Stimulated activated CD4-positive, alpha-beta T cell treated with anti-CD3 and anti-CD28 coated beads, Interleukin-15, amount 100 ng/mL, for 48 hours (primary cell): ENCODE results near the gene UNC50.

Experiments used
- DNase-seq, 2 donors: peaks; one replicate each; pipeline ENCODE4 v3.0.0-alpha.2; 2020; ENCODE audit warnings: low read depth in 2 of 2

Gene UNC50, protein sequence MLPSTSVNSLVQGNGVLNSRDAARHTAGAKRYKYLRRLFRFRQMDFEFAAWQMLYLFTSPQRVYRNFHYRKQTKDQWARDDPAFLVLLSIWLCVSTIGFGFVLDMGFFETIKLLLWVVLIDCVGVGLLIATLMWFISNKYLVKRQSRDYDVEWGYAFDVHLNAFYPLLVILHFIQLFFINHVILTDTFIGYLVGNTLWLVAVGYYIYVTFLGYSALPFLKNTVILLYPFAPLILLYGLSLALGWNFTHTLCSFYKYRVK

DNA sequence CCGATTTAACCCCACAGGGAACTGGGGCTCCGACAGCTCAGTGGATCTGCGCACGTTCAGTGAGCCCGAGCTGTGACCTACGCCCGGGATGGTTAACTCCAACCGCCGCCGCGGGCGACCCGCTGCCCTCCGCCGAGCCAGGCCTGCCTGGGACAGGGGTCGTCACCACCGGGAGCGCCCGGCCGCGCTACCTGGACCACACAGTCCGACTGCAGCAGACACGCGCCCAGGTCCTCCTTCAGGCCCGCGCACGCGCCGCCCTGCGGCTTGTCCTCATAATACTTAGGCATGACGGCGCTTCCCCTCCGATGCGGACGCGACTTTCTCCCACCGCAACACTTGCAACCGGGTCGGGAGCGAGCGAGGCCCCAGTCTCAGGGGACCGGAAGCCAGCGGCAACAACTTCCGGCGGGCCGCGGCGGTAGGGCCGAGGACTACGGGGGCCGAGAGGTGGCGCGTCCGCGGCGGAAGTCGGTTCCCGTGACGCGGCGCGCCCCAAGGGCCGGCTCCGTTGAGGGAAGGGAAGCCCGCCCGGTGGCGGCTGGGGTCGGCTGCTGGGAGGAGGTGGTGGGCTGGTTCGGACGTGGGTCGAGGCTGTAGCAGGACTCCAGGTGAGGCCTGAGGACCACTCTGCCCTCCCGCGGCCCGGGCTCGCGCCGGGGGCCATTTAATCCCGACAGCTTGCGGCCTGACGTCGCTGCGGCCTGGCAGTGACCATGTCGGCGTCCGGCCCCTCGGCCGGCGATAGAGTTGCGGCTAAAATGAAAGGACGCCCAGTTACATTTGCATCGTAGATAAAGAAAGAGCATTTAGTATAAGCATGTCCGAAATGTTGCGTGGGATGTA is at the start of gene UNC50, which contains the start of gene COA5:
Gene UNC50, plus strand, starts transcription at position 474 of the 846 bp plus-strand sequence. CDS start 1,171 bp downstream, outside the sequence.
Gene COA5, minus strand, starts transcription at position 397 of the 846 bp plus-strand sequence. Its CDS starts 107 bp downstream, at position 290.
- peak; percentile 88 for DNase-seq

DNA sequence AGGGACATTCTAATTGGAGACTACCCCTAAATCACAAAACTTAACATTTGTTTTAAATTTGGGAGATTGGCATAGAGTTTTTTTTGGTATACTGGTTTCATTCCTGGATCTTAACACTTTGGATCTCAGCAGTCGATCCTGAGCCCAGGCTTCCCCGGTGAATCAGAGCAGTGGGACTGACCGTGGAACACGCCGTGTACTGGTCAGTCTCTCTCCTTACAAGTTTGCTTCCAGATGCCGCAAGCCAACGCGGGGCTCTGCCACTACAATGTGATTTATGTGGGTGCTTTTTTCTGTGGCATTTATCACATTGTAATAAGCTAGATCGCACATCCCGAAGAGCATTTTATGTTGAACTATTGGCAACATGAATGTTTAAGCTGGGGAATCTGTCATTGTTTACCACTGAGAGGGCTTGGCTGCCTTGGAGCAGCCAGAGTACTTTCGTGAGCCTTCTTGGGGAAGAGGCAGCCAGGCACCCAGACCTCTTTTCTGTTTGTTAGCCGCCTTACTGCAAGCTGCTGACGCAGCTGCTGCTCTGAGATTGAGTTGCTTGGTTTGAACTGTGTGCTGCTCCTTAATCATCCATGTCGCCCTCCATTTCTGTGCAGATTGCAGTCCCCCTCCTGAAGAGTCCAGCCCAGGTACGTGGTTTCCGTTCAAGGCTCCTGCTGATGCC is 49.4 kb upstream of the UNC50 start:
- DNase-seq: no peak

DNA sequence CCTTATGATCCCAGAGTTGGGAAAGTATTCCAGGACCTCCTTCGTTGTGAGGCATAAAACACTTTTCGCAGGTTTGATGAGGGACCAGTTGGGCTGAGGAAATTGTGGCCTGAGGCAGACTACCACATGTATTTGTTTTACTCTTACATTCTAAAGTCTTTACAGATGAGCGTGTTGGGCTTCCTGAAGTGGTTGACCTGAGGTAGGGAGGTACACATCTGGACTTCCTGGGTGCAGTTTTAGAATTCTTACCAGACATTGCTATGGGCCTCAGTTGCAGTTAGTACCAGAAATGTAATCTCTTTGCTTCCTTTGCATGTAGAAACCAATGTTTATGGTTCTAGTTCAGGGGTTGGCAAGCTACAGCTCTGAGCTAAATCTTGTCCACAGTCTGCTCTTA is 48.8 kb upstream of the UNC50 start:
- no peak for DNase-seq

DNA sequence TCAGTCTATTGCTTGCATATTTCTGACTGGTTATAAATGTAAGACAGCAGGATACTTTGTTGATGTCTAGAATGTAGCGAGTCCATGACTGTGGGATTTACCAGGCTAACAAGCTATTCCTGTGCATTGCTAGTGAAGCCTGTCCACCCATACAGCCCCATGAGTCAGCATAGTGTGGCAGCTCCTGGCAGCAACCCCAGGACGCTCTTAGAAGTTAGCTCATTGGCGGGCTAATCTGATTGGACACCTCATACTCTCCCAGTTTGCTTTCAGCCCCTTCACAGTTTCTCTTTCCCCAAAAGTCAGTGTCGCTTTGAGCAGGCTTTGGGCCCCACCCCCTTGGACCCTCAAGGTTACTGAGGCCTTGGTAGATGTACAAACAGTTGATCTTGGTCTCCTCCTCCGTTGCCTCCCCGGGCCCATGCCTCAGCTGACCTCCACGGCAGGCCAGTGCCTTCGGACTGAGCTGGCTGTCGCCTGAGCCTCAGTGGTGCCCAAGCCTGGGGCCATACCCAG is 48.1 kb upstream of the UNC50 start:
- DNase-seq: no peak

DNA sequence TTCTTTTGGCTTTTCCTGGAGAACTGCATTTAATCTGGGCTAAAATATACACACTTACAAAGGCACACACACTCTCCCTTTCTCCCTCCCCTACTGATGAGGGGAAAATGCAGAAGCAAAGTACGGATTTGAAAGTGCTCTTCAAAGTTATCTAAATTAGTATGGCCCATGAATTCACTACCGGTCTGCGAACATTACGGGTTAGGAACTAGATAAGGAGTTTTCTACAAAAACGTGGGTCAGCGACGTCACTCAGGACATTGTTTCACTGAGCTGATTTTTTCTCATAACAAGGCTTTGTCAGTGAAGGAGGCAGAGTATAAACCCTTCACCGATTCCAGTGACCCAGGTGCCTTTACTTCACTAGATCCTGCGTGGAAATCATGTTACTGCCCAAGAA is 47.4 kb upstream of the UNC50 start:
- no peak for DNase-seq

DNA sequence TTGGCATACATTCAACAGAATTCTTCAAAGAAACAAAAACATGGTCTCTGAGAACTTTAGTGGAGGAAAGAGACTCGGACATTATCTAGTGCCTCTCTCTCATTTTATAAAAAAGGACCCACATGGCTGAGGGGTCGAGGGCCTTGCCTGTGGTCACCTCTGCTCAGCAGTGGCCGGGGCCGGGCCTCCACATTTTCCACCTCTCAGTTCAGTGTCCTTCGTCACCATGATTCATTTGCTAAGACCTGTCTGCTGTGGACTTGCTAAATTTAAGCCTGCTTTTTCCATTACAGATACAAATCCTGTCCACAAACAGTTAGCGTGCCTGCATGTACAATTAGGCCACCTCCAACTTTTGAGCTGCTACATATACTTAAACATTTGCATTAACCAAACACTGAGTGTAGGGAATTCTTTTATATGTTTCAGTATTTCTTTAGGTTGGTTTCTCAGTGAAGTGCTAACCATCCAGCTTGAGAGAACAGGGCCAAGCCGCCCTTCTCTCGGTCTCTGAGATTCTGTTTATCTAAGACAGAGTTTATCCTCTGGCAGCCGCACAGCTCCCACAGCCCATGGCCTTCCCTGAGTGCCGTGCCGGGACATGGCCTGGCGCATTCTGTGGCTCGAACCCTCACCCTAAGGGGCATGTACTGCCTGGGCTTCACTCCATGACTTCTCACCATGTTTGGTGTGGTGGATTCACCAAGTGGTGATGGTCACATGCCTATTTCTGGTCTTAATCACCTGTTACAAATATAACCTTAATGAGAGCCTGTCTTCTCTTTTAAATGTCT is 46.3 kb upstream of the UNC50 start:
- DNase-seq: no peak

DNA sequence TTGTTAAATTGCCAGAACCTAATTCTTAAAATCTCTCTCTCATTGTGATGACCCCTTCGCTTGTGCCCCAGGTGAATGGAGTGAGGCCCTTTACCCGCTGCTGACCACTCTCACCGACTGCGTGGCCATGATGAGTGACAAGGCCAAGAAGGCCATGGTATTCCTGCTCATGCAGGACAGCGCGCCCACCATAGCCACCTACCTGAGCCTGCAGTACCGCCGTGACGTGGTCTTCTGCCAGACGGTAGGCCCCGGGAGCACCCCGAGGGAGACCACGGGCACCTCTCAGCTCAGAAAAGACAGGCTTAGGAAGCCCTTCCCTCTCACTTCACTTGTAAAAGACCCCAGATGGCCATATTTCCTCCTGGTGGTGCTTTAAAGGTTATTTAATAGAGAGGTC is 45.0 kb upstream of the UNC50 start:
- no peak for DNase-seq

DNA sequence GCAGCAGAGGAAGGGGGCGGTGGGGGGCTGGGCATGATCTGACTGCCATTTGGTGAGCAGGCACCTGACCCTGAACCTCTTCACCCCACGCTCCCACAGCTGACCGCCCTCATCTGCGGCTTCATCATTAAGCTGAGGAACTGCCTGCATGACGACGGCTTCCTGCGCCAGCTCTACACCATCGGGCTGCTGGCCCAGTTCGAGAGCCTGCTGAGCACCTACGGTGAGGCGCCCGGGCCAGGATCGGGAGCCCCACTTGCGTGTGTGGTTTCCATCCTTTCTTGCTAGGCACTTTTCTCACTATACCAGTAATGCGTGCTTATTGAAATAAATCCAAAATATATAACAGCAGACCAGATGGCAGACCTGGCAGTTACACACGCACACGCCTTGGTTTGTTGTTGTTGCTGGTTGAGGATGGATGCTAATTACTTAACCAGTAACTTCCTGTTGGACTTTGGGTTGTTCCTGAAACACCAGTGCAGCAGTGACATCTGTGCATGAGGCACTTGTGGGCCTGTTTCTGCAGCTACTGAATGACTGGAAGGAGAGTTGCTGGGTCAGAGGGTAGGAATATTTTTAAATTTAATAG is 43.8 kb upstream of the UNC50 start:
- no peak for DNase-seq

DNA sequence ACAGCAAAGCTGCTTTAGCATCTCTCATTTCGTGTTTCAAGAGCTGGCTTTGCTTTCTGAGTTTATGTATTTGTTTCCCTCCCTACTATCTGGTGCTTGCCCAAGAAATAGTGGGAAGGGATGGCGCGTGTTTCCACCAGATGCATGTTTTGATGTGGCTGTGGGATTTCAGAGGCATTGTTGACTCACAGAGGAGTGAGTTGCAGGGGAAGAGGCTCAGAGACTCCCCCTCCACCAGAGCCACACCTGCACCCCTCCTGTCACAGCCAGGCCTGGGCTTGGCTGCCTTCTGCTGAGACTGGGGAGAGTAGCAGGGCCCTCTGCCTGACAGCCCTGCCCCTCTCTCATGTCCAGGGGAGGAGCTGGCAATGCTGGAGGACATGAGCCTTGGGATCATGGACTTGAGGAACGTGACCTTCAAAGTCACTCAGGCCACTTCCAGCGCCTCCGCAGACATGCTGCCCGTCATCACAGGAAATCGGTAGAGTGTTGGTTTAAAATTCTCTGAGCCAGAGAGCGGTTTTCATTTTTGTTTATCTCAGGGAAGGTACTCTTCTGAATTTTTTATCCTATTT is 43.0 kb upstream of the UNC50 start:
- no peak for DNase-seq

DNA sequence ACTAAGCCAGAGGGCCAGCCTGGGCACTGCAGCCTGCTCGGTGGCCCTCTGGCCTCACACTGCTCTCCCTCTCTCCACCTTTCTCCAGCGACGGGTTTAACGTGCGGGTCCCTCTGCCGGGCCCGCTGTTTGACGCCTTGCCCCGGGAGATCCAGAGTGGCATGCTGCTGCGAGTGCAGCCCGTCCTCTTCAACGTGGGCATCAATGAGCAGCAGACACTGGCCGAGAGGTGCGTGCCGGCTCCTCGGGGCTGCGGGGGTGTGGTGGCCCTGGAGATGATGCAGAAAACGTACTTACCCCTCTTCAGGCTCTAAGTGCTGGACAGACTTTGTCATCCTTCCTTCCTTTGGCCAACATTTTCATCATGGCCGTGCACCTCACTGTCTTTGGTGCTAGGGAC is 42.4 kb upstream of the UNC50 start:
- no peak for DNase-seq

DNA sequence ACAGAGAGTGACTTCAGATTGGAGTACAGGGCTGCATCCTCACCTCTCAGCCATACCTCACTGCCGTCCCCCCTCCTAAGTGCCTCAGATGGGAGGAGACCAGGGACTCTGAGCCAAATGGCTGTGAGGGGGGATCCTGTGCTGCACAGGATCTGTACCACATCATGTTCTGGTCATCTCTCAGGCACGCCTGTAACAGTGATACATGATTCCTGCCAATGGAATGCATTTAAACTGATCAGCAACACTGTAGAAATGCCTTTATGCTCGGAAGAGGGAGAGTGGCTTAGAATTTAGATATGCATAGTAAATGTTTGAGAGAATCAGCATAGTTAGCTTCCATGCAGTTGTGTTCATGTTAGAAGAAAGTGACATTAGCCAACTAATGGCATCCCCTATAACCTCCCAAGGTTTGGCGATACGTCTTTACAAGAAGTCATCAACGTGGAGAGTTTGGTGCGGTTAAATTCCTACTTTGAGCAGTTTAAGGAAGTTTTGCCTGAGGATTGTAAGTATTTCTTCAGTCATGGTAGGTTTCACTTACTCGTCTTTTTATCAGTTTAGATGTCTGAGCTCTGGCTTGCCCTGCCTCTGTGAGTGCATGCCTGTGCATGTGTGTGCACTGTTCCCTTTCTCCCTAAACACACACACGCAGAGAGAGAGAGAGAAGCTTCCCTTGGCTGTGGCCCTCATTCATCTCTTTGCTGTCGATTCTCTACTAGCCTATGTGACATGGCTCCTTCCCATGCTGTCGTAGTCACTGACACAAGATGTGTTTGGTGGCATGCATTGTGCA is 40.0 kb upstream of the UNC50 start:
- no peak for DNase-seq

DNA sequence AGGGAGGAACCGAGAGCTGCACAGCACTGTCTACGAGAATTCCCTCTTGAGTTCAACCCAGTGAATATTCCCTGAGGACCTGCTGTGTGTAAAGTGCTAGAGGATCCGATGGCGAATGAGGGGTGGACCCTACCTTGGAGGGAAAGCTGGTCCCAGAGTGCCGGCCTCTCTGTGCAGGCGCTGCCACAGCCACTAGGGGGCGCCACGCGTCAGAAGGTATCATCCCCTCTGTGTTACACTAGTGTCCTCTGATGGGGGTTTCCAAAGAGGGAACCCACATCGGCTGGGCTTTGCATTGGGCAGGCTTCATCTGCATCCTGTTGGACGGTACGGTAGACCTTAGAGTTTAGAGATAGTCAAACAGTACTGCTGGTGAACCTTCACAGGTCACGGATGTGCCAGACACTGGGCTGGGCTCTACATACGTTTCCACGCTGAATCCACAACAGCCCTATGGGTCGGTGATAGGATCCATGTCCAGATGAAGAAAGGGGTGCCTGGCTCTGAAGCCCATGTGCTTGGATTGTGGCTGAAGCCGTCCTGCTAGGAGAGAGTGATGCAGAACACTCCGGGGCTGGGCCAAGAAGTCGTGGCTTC is 39.1 kb upstream of the UNC50 start:
- peak; percentile 44 to 57 for DNase-seq

DNA sequence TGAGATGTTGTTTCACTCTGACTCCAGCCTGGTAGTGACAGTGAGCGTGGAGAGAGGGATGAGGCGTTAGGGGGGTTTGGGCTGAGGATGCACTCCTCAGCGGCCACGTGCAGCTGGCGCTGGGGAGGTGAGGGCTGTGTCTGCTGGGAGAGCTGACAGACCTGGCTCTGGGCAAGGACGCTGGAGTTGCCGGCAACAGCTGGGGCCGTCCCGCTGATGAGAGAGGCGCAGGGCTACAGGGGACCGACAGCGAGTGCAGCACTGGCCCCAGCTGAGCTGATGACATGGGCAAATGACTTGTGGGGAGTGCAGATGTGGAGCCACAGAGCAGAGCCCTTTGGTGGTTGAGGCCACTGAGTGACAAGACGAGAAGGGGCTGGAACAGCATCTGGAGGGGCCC is 38.5 kb upstream of the UNC50 start:
- DNase-seq: no peak

DNA sequence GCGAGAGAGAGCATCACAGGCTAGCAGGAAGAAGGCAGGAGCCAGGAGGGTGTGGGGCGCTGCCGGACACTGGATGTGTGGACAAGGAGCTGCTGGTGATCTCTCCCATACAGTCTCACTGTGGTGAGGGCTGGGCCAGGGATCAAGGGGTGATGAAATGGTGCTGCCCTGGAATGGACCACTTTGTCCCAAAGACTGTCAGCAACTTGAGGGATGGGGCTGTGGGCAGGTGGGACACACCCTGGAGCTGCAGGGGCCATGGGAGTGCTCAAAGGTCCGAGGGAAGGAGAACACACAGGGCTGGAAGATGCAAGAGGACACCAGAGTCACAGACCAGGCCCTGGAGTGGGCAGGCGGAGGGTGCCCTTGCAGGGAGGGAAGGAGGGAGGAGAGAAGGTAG is 38.0 kb upstream of the UNC50 start:
- no peak for DNase-seq

DNA sequence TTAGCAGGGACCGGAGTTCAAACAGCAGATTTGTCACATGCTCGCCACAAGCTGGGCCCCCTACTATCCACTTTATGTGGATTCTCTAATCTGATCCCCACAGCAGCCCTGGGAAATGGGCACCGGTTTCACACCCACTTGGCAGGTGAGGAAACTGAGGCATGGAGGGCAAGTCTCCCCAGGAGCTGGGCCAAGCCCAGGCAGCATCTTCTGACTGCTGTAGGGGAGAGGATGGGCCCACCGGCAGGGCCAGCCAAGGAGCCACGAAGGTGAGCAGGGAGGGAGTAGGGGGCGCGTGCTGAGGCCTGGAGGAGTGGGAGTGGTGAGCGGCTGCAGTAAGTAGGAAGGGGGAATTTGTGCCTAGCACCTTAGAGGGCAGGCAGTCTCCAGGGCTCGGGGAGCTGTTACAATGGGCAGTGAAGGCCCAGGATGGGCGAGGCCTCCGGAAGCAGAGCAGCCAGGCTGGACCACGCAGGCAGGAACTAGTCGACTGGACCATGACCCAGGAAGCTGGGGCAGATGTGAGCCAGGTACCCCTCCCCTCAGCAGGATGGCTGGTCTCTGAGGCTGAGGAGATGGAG is 37.2 kb upstream of the UNC50 start:
- DNase-seq: no peak

DNA sequence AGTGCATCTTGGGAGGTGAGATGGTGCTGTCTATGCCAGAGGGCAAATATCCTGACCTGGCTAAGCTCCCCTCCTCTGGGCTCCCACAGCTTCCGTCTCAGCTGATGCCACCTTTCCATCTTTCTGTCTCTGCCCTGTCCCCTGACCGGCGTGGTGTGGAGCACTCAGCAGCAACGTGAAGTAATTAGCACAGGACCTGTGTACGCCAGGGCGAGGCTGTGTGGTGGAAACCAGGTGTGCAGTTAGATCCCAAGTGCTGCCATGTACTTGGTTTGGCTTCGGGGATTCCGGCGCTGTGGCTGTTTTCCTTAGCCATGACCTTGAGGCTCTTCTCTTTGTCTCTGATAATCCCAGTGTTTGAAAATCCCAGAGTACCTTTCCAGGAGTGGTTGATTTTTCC is 36.6 kb upstream of the UNC50 start:
- DNase-seq: no peak

DNA sequence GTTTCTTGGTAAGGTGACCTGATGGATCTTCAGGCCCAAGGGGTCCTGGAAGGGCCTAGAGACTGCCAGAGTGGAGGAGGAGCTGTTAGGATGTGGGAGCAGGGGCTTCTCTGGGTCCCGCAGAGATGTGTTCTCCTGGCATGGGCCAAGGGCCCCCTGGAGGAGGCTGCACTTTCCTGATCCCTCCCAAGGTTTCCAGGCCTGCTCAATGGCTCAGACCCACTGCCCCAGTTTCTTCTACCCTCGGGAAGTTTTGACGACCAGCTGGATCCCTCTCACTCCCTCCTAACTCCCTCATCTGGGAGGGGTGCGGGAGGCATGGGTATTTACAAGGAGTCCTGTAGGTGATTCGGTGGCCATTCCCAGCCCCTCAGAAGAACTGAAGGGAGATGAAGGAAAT is 36.2 kb upstream of the UNC50 start:
- DNase-seq: no peak

DNA sequence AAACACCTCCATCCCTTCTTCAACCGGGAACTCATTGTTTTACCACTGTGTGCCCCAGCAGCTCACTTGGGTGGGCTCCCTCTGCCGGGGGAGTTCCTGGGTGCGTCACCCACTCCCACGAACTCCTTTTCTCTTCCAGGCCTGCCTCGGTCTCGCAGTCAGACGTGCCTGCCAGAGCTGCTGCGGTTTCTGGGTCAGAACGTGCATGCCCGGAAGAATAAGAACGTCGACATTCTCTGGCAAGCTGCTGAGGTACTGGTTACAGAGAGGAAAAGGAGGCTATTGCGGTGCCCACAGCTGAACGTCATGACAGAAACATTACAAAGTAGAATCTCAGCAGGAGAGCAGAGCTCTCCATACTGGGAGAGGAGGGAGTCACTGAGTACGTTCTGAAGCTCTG is 35.7 kb upstream of the UNC50 start:
- no peak for DNase-seq

DNA sequence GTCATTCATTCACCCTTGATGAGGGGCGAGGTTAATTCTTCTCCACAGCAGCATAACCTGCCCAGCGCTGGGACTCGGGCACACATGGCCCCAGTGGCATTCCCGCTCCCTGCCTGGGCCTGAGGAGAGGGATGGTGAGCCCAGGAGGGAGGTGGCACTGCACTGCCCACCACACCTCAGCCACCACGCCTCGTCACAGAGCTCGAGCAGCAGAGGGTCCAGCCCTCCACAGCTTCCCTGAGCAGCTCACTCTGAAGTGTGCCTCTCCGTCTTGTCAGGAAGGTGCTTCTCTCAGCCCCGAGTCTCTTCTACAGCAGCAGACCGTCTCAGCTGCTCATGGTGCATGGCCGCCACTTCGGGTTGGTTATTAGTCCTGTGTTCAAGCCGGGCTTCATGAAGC is 35.0 kb upstream of the UNC50 start:
- DNase-seq: no peak
